Central memory CD8-positive, alpha-beta T cell (primary cell): Measurements from ENCODE around the gene PTCHD1.

Experiments
- ATAC-seq: fragments of 150-1000 bp; cut with Tn5 transposase; replicated peaks from 2 replicates; pipeline ENCODE4 v1.10.0; 2022; ENCODE audit warnings: mild to moderate bottlenecking, moderate FRiP score, moderate number of reproducible peaks; ENCODE audit not compliant: poor library complexity, severe bottlenecking; ENCODE audit errors: extremely low read depth
- DNase-seq, 2 donors: peaks; one replicate each; pipeline ENCODE4 v3.0.0; 2021; ENCODE audit warnings: low spot score in 2 of 2
- H3K27ac Mint-ChIP-seq: one replicate; pipeline ENCODE4 v1.8.0; 2022; ENCODE audit warnings: low read depth, mild to moderate bottlenecking, moderate library complexity, mixed read lengths
- H3K27me3 Mint-ChIP-seq: one replicate; pipeline ENCODE4 v1.8.0; 2022; ENCODE audit warnings: mixed read lengths
- H3K36me3 Mint-ChIP-seq: one replicate; pipeline ENCODE4 v1.8.0; 2022; ENCODE audit warnings: mild to moderate bottlenecking, moderate library complexity, mixed read lengths; ENCODE audit not compliant: insufficient read depth
- H3K4me1 Mint-ChIP-seq: one replicate; pipeline ENCODE4 v1.8.0; 2022; ENCODE audit warnings: mixed read lengths
- H3K4me3 Mint-ChIP-seq: one replicate; pipeline ENCODE4 v1.8.0; 2022; ENCODE audit warnings: mild to moderate bottlenecking, moderate library complexity, mixed read lengths
- H3K9me3 Mint-ChIP-seq: one replicate; pipeline ENCODE4 v1.8.0; 2022; ENCODE audit warnings: mixed read lengths

The PTCHD1 gene

GRCh38 chrX:23387550-23388184, 53.0 kb downstream of the PTCHD1 start:
- Mint-ChIP-seq H3K4me1 (no peaks in the 10 kb centered on the region), H3K9me3 (no peaks in the 10 kb centered on the region), H3K27ac (no peak overlapping the region), H3K27me3 (no peaks in the 10 kb centered on the region), H3K4me3 (no peak overlapping the region), H3K36me3 (no peaks in the 10 kb centered on the region)
- DNase-seq, result no peak
- no peak for ATAC-seq

DNA sequence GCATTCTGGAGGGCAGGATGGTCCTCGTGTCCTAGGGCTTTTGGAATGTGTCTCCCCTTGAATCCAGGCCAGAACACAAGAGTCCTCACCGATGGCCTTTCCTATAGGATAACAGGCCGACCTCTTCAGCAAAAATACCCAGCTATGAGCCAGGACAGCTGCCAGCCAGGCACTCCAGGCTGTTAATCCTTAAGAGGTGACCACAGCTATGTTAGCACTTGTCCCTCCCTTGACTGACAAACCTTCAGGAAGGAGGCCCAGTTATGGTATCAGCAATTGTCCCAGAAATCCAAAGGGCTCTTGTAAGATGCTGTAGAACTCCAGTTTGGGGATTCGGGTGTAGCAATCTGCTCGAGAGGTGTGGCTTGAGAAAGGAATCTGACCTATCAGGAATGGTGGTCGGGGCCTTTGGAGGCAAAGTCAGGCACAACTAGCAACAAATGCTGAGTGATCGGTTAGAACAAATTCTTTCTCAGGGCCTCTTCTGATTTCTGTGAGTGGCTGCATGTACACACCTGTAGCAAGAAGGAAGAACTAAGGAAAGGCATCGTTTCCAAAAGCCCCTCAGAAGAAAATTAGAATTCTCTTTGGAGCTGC, 54.6 kb downstream of the PTCHD1 start:
- Mint-ChIP-seq H3K27ac (no peak overlapping the region), H3K4me3 (no peak overlapping the region), H3K4me1 (no peaks in the 10 kb centered on the region), H3K27me3 (no peaks in the 10 kb centered on the region), H3K9me3 (no peaks in the 10 kb centered on the region), H3K36me3 (no peaks in the 10 kb centered on the region)
- no peak for ATAC-seq
- DNase-seq, result no peak

DNA sequence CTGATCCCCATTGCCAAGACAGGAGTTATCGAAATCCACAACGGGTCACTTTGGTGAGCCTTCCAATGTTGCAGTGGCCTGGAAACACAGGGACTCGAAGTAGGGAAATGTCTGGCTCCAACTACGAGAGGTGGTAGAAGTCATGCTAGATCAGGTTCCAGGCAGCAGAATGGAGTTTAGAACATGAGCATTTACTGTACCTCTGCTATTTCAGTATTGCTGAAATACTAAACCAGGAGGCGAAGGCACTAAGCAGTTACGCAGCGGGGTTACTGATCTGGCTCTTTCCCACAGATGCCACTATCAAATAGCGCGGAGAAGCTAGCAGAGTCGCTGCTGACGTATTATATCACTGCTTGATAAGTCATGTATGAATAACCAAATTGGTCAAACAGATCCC, 56.3 kb downstream of the PTCHD1 start:
- Mint-ChIP-seq H3K4me1 (no peaks in the 10 kb centered on the region), H3K27ac (no peak overlapping the region), H3K27me3 (no peaks in the 10 kb centered on the region), H3K9me3 (no peaks in the 10 kb centered on the region), H3K4me3 (no peak overlapping the region), H3K36me3 (no peaks in the 10 kb centered on the region)
- DNase-seq, result no peak
- no peak for ATAC-seq

DNA sequence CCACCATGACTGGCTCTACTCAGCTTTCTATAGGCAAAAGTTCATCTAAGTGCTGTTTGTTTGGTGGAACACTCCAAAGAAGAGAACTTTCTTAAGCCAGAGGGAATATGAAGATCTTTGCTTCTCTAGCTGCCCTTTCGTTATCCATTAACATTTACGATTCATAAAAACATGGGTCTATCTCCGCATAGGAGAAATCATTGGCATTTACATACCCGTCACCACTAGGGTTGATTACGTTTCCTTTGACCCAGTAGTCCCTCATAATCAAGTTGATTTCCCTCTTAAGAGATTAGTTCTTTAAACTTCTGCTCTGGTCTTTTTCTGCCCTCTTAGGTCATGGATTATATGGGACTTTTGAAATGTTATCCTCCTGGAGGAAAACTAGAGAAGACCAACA, 57.5 kb downstream of the PTCHD1 start:
- Mint-ChIP-seq H3K9me3 (no peaks in the 10 kb centered on the region), H3K27me3 (no peaks in the 10 kb centered on the region), H3K36me3 (no peaks in the 10 kb centered on the region), H3K4me3 (no peak overlapping the region), H3K4me1 (no peaks in the 10 kb centered on the region), H3K27ac (no peak overlapping the region)
- no peak for DNase-seq
- ATAC-seq, result no peak

DNA sequence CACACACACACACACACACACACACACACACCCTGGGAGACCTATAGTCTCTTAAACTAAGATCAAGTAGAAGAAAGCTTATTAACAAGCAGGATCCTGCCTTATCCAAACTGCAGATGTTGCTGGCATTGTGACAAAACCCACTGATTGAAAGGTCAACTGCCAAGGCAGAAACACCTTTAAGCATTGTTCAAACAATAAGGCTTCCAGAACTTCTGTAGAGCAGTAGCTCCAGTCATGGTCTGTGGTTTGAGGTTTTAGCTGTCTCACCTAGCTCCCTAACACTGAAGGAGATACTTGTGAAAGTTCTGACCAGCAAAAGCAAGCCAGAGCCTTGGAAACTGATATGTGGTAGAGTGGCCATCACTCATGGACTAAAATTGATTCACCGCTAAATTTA, 59.8 kb downstream of the PTCHD1 start:
- no peaks in the 10 kb centered on the region for H3K36me3 Mint-ChIP-seq

DNA sequence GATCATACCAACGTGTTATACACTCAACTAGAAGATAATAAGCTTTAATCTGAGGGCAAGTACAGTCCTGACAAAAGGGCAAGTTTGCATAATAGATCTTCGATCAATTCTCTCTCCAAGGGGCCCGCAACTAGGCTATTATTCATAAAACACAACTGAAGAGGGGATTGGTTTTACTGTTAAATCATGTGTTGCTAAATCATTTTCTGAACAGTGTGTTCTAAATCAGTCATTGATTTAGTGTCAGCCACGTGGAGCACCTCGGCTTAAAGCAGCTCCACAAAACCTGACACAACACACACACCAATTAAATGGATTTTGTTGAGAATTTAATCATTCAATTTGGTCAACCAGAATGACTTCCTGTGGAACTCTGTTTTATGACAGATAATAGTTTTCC, 61.6 kb downstream of the PTCHD1 start:
- no peaks in the 10 kb centered on the region for H3K36me3 Mint-ChIP-seq
- no peaks in the 10 kb centered on the region for H3K9me3 Mint-ChIP-seq
- no peak overlapping the region for H3K27ac Mint-ChIP-seq
- no peaks in the 10 kb centered on the region for H3K4me1 Mint-ChIP-seq
- H3K4me3 Mint-ChIP-seq, result no peak overlapping the region
- no peak for DNase-seq
- no peak for ATAC-seq
- no peaks in the 10 kb centered on the region for H3K27me3 Mint-ChIP-seq

More for the DNA sequence above, 59.8 kb downstream of the PTCHD1 start:
- Mint-ChIP-seq H3K9me3 (no peaks in the 10 kb centered on the region), H3K27ac (no peak overlapping the region), H3K4me3 (no peak overlapping the region), H3K27me3 (no peaks in the 10 kb centered on the region), H3K4me1 (no peaks in the 10 kb centered on the region)
- ATAC-seq, result no peak
- DNase-seq, result no peak

DNA sequence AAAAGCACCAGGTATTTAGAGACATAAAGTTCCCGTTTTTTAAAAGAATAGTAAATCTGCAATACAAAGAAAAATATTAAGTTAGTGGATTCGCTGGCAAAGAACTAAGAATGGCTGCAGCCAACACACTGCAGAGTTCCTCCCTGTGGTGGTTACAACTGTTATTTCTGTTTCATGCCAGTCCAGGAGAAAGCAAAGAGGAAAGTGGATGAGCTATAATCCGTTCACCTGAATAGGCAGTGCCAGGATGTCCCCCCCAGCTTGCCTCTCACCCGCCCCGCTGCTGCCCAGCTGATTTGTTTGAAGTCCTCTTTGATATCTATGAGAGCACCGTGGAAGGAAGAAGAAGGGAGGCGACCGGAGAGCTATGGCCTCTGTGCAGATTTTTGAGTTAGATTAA, 63.9 kb downstream of the PTCHD1 start:
- Mint-ChIP-seq H3K4me1 (no peaks in the 10 kb centered on the region), H3K27me3 (no peaks in the 10 kb centered on the region), H3K9me3 (no peaks in the 10 kb centered on the region), H3K4me3 (no peak overlapping the region), H3K27ac (no peak overlapping the region), H3K36me3 (no peaks in the 10 kb centered on the region)
- no peak for ATAC-seq
- no peak for DNase-seq

DNA sequence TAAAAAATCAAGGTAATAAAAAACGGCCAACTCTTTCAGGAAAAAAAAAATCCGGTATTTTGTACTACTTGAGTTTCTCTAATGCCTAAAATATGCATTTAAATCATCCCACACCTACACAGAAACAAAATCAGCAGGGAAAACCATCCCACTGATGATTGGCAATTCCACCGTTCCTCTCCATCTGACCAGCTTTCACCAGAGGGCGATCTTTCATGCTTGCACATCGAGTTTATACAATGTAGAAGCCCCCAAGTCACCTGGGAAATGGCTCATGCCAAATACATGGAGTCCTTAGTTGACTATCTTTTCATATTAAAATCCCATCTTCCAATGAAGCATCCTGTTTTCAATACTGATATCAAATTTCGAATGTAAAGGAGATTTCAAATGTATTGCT, 69.2 kb downstream of the PTCHD1 start:
- no peak for ATAC-seq
- H3K4me3 Mint-ChIP-seq, result no peak overlapping the region
- no peaks in the 10 kb centered on the region for H3K27me3 Mint-ChIP-seq

DNA sequence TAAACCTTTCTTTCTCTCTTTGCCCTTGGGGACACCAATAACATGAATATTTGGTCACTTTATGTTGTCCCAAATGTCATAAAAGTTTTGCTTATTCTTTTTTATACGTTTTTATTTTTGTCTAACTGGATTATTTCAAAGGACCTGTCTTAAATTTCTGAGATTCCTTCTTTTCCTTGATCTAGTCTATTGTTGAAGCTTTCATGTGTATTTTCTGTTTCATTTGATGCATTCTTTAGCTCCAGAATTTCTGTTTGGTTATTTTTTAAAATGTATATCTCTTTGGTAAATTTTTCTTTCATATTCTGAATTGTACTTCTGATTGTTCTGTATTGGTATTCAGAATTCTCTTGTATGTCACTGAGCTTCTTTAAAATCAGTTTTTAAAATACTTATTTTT, 88.3 kb downstream of the PTCHD1 start:
- H3K27me3 Mint-ChIP-seq, result no peaks in the 10 kb centered on the region
- no peak for DNase-seq
- H3K27ac Mint-ChIP-seq, result no peak overlapping the region

More for the DNA sequence above, 69.2 kb downstream of the PTCHD1 start:
- H3K9me3 Mint-ChIP-seq, result no peaks in the 10 kb centered on the region
- no peaks in the 10 kb centered on the region for H3K4me1 Mint-ChIP-seq
- H3K36me3 Mint-ChIP-seq, result no peaks in the 10 kb centered on the region
- H3K27ac Mint-ChIP-seq, result no peak overlapping the region
- no peak for DNase-seq

DNA sequence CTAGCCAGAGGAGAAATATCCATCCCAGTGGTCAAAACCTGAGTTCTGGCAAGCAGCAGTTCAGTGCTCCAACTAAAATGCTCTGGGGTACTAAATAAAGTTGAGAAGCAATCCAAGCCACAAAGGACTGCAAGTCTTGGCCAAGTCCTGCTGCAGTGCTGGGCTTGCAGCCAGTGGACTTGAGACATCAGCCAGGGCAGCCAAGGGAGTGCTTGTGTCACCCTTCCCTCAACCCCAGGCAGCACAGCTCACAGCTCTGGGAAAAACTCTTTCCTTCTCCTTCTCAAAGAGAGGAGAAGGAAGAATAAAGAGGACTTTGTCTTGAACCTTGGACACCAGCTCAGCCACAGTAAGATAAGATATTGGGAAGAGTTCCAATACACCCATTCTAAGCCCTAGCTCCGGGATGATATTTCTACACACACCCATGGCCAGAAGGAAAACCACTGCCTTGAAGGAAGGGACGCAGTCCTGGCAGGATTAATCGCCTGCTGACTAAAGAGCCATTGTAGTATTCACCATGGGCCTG, 99.8 kb downstream of the PTCHD1 start:
- Mint-ChIP-seq H3K4me1 (no peaks in the 10 kb centered on the region), H3K27ac (no peak overlapping the region), H3K9me3 (no peaks in the 10 kb centered on the region), H3K27me3 (no peaks in the 10 kb centered on the region), H3K4me3 (no peak overlapping the region), H3K36me3 (peaks cover 3% of the 10 kb centered on the region)
- DNase-seq, result no peak
- no peak for ATAC-seq

More for the DNA sequence above, 88.3 kb downstream of the PTCHD1 start:
- no peaks in the 10 kb centered on the region for H3K36me3 Mint-ChIP-seq
- H3K4me3 Mint-ChIP-seq, result no peak overlapping the region
- ATAC-seq, result no peak
- H3K4me1 Mint-ChIP-seq, result no peaks in the 10 kb centered on the region
- H3K9me3 Mint-ChIP-seq, result peaks cover 5% of the 10 kb centered on the region

DNA sequence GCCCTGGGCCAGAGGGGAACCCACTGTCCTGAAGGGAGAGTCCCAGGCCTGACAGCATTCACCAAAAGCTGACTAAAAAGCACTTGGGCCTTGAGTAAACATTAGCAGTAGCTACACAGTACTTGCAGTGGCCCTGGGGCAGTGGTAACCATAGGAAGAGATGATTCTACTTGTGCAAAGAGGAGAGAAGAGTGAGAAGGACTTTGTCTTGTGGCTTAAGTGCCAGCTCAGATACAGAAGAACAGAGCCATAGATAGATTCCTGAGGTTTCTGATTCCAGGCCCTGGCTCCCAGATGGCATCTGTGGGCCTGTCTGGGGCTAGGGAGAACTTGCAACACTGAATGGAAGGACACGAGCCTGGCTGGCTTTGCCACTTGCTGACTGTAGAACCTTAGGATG, 100.5 kb downstream of the PTCHD1 start:
- Mint-ChIP-seq H3K9me3 (no peaks in the 10 kb centered on the region), H3K4me3 (no peak overlapping the region), H3K27ac (no peak overlapping the region), H3K4me1 (no peaks in the 10 kb centered on the region), H3K36me3 (peaks cover 3% of the 10 kb centered on the region), H3K27me3 (no peaks in the 10 kb centered on the region)
- DNase-seq, result no peak
- ATAC-seq, result no peak

DNA sequence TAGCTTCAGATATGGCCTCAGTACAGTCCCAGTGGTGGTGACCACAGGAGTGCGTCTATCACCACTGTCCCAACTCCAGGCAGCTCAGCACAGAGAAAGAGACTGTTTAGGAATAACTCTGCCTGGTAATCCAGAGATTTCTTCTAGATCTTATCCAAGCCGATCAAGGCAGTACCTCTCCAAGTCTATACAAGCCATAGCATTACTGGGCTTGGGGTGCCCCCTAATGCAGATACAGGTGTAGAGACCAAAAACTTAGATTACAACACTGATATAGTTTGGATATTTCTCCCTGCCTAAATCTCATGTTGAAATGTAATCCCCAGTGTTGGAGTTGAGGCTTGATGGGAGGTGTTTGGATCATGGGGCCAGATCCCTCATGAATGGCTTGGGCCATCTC, 100.9 kb downstream of the PTCHD1 start:
- H3K9me3 Mint-ChIP-seq, result peaks cover 4% of the 10 kb centered on the region
- ATAC-seq (no peak), DNase-seq (no peak)
- H3K27ac Mint-ChIP-seq, result no peak overlapping the region
- no peaks in the 10 kb centered on the region for H3K27me3 Mint-ChIP-seq
- no peak overlapping the region for H3K4me3 Mint-ChIP-seq
- no peaks in the 10 kb centered on the region for H3K4me1 Mint-ChIP-seq
- H3K36me3 Mint-ChIP-seq, result peaks cover 3% of the 10 kb centered on the region

- Mint-ChIP-seq H3K27me3 (no peaks in the 10 kb centered on the region), H3K4me1 (no peaks in the 10 kb centered on the region), H3K27ac (no peak overlapping the region), H3K36me3 (peaks cover 3% of the 10 kb centered on the region), H3K4me3 (no peak overlapping the region), H3K9me3 (peaks cover 12% of the 10 kb centered on the region)
- no peak for ATAC-seq
- DNase-seq, result no peak
These were observed 102.2 kb downstream of the PTCHD1 start for GRCh38 chrX:23436875-23437274.
